ENCODE data around the gene STK24. TPM values are rescaled to one million over a fixed set of nuclear protein-coding genes. Genes with fewer than 3 reads are reported as not detected.

Gene STK24
- polyA plus RNA-seq, 2 of the 4 experiments (the other 2 are of a cell fraction) = 46.1 to 55.6 TPM

GRCh38 chr13:98520674-98521449 lies 56.0 kb downstream of the STK24 start:
- ChIA-PET POLR2A (no interaction called here), CTCF (interaction anchor here (0.6 to 1.9 kb wide), 2 partner anchors 15 to 153 kb away, joined by 3 to 5 read pairs; no protein-coding TSS in a partner anchor)
- no peak for DNase-seq (ENCODE audit: low read depth in 1 of 2, low spot score in 1 of 2)
- no peak for TF ChIP-seq RARB (CRISPR knock-in tag; IDR thresholded peaks at IDR 0.05)
- TF ChIP-seq NPAS2 (CRISPR knock-in tag; IDR thresholded peaks at IDR 0.05; ENCODE audit: borderline replicate concordance) = no peak
- TF ChIP-seq EHMT2 (IDR thresholded peaks at IDR 0.05; ENCODE audit: low read depth) = no peak
- no peak for TF ChIP-seq FOSL2 (IDR thresholded peaks at IDR 0.05)
- TF ChIP-seq FOSL2 (CRISPR knock-in tag; IDR thresholded peaks at IDR 0.05) = no peak
- TF ChIP-seq MAX (IDR thresholded peaks at IDR 0.05) = no peak
- TF ChIP-seq KDM5A (IDR thresholded peaks at IDR 0.05) = no peak
- TF ChIP-seq JUNB (IDR thresholded peaks at IDR 0.05) = no peak
- TF ChIP-seq JUN (IDR thresholded peaks at IDR 0.05) = no peak
- no peak for TF ChIP-seq RFX5 (IDR thresholded peaks at IDR 0.05)
- no peak for TF ChIP-seq MAZ (IDR thresholded peaks at IDR 0.05; ENCODE audit: borderline replicate concordance, low read depth, low read length)
- no peak for TF ChIP-seq POLR2A (IDR thresholded peaks at IDR 0.05; ENCODE audit: low read length)
- TF ChIP-seq POLR2AphosphoS2 (conservative IDR thresholded peaks at IDR 0.05; ENCODE audit: low read length) = no peak
- TF ChIP-seq ZNF302 (CRISPR knock-in tag; IDR thresholded peaks at IDR 0.05) = no peak
- TF ChIP-seq CHD2 (IDR thresholded peaks at IDR 0.05; ENCODE audit: low read length, partially characterized antibody) = no peak
- TF ChIP-seq PBX3 (IDR thresholded peaks at IDR 0.05) = no peak
- Histone ChIP-seq H3K4me1 (peaks cover 9% of the 10 kb centered on the region; the same call in 2 of the 3 replicates), H3K4me3 (no peak overlapping the region), H3K4me2 (no peak overlapping the region), H3K9me3 (no peaks in the 10 kb centered on the region), H3K27ac (no peak overlapping the region)
- no peak for FAIRE-seq
- ATAC-seq = no peak
- 93% methylated on average over 14 of the region's 18 CpGs for WGBS (ENCODE audit: missing lambda C conversion rate)

- H3K4me1 ChIP-seq = peaks cover 9% of the 10 kb centered on the region; the same call in 2 of the 3 replicates
- H3K9me3 ChIP-seq = no peaks in the 10 kb centered on the region
- TF ChIP-seq FOSB (CRISPR knock-in tag; IDR thresholded peaks at IDR 0.05) (no peak), CTCF (IDR thresholded peaks at IDR 0.05) (no peak), CBX2 (IDR thresholded peaks at IDR 0.05; ENCODE audit: borderline replicate concordance, low read depth) (no peak), TP53 (CRISPR knock-in tag; IDR thresholded peaks at IDR 0.05) (no peak), RFX5 (IDR thresholded peaks at IDR 0.05) (no peak), MAZ (IDR thresholded peaks at IDR 0.05; ENCODE audit: borderline replicate concordance, low read depth, low read length) (no peak), RAD21 (conservative IDR thresholded peaks at IDR 0.05 in 1 of 2, IDR thresholded peaks at IDR 0.05 in 1 of 2) (no peak), ZFP36 (IDR thresholded peaks at IDR 0.05; ENCODE audit: borderline replicate concordance, partially characterized antibody) (no peak), SMC3 (IDR thresholded peaks at IDR 0.05) (no peak)
- no peak overlapping the region for H3K4me3 ChIP-seq
- H3K4me2 ChIP-seq = no peak overlapping the region
- no peak for DNase-seq (ENCODE audit: low read depth in 1 of 2, low spot score in 1 of 2)
- POLR2A ChIA-PET = no interaction called here
- no peak for ATAC-seq
- FAIRE-seq = no peak
- CTCF ChIA-PET = interaction anchor here (0.6 to 1.9 kb wide), 2 partner anchors 154 to 667 kb away, joined by 3 to 5 read pairs; no protein-coding TSS in a partner anchor
- no peak overlapping the region for H3K27ac ChIP-seq
- 97% methylated on average over 3 of the region's 4 CpGs for WGBS (ENCODE audit: missing lambda C conversion rate)
Observed at GRCh38 chr13:98519976-98520375, 56.9 kb downstream of the STK24 start.

Data from A549 (cell line).